Measurements from ENCODE around the gene RTEL1. TPM values are rescaled to one million over a fixed set of nuclear protein-coding genes. Genes with fewer than 3 reads are reported as not detected.
"Not testable (repeated sequence)": the region's sequence is repeated elsewhere in the genome, so short reads cannot be mapped to it uniquely, and the experiment has no call there.

The RTEL1 gene
- 10 to 100 TPM; 17.6 to 23.8 (median 19.1) TPM for polyA plus RNA-seq (ENCODE audit: insufficient read length in 3 of 3)
- long read RNA-seq, donor 1, full-length matches to known transcripts = 1 of 1 reads
- long read RNA-seq, donor 1, partial matches to known transcripts = 0 of 1 reads
- long read RNA-seq, donor 1, other reads (novel, unspliced or antisense) = 0 of 1 reads
- long read RNA-seq, donor 2 = 0 reads
- long read RNA-seq, donor 3 = 0 reads
- long read RNA-seq, donor 4, partial matches to known transcripts = 0 of 1 reads
- long read RNA-seq, donor 4, other reads (novel, unspliced or antisense) = 0 of 1 reads
- long read RNA-seq, donor 5 = 0 reads
- long read RNA-seq, donor 6 = 0 reads
- long read RNA-seq, donor 7 = 0 reads
- long read RNA-seq, donor 8, partial matches to known transcripts = 0 of 1 reads
- long read RNA-seq, donor 8, other reads (novel, unspliced or antisense) = 0 of 1 reads
- long read RNA-seq, donor 9 = 0 reads
- long read RNA-seq, donor 10 = 0 reads
- long read RNA-seq, donor 11 = 0 reads
- long read RNA-seq, donor 12 = 0 reads
- long read RNA-seq, donor 13, partial matches to known transcripts = 0 of 1 reads
- long read RNA-seq, donor 13, other reads (novel, unspliced or antisense) = 0 of 1 reads
- long read RNA-seq, donor 14 = 0 reads
- long read RNA-seq, donor 15 = 0 reads
- long read RNA-seq, donor 16 = 0 reads

DNA sequence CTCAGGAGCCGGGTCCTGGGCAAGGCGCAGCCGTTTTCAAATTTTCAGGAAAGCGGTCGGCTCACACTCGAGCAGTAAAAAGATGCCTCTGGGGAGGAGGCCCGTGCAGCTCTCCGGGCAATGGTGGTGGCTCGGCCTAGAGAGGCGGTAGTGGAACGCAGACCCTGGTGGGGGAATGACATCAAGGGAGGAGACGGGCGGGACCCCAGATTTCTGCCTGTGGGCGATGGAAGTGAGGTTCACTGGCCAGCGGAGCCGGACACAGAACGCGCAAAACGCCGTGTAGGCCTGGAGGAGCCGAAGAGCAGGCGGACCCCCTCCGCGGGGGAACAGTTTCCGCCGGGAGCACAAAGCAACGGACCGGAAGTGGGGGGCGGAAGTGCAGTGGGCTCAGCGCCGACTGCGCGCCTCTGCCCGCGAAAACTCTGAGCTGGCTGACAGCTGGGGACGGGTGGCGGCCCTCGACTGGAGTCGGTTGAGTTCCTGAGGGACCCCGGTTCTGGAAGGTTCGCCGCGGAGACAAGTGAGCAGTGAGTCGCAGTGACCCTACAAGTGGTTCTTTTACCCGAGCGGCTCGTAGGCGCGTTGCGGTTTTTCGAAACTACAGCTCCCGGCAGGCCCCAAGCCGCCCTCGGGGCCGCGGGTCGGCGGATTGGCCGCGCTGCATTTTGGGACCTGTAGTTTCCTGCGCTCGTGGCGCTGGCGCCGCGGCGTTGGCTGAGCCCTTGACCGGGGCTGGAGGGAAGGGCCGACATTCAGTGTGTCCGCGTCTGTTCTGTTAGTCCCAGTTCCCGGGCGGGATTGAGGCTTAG lies at the start of gene RTEL1:
Gene RTEL1 (plus strand): TSS at position 376 of the 812 bp plus-strand sequence. CDS start 1,091 bp downstream, outside the sequence.
- DNase-seq = peak; percentile 92

DNA sequence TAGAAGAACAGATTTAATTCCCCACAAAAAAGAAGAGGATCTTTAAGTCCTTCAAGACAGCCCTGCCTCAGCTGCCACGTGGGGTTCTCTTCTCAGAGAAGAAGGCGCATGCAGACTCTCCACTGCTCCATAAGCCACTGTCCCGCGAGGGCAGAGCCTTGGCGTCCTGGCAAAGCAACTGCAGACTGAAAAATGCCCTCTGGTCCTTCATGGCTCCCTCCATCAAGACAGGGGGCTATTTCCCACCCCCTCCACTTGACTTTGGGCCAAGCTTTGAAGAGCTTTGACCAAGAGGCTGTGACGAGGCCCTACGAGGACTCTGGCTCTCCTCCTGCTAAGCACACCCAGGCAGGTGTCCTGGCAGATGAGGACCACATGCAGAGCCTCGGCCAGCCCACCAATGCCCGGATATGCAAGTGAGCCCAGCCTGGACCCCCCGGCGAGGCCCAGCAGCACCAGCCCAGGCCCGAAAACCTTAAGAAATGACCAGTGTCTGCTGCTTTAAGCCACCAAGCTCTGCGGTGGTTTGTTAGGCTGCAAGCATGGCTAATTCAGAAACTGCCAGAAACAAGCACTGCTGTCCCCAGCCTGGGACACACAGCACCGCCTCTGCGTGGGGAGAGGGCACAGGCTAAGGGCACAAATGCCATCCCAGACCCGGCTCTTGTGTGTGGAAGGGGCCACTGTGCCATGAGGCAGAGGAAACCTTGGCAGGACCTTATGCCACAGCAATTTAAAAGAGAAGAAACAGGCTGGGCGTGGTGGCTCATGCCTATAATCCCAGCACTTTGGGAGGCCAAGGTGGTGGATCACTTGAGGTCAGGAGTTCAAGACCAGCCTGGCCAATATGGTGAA lies 47.3 kb upstream of the RTEL1 start:
- no peak for DNase-seq

GRCh38 chr20:63611646-63612045 lies 46.5 kb upstream of the RTEL1 start:
- DNase-seq = no peak

DNA sequence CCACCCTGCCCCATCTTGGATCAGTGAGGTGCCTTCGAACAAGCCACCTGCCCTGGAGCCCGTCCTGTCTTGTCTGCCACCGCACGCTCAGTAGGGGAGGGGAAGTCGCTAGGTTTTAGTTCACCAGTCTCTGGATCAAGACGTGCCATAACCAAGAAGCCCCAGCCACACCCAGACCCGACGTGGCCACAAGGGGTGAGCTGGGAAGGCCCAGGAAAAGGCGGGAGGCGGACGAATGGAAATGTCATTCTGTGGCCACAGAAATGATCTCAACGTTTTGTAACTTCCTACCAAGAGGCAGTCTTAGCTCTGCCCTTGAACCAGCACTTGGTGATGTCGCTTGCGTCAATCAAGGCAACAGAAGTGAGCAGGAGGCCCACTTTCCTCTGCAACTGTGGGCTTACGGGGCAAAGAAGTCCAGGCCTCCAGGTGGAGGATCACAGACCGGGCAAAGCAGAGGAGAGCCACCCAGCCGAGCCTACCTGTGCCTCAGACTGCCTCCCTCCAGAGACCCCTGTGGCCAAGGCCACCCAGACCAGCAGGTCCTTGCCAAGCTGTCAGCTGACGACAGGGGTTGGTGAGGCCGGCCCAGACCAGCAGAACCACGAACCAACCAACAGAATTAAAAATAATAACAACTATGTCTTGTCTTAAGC lies 45.7 kb upstream of the RTEL1 start:
- no peak for DNase-seq

GRCh38 chr20:63613863-63614594 lies 44.1 kb upstream of the RTEL1 start:
- not testable (repeated sequence) for DNase-seq

DNA sequence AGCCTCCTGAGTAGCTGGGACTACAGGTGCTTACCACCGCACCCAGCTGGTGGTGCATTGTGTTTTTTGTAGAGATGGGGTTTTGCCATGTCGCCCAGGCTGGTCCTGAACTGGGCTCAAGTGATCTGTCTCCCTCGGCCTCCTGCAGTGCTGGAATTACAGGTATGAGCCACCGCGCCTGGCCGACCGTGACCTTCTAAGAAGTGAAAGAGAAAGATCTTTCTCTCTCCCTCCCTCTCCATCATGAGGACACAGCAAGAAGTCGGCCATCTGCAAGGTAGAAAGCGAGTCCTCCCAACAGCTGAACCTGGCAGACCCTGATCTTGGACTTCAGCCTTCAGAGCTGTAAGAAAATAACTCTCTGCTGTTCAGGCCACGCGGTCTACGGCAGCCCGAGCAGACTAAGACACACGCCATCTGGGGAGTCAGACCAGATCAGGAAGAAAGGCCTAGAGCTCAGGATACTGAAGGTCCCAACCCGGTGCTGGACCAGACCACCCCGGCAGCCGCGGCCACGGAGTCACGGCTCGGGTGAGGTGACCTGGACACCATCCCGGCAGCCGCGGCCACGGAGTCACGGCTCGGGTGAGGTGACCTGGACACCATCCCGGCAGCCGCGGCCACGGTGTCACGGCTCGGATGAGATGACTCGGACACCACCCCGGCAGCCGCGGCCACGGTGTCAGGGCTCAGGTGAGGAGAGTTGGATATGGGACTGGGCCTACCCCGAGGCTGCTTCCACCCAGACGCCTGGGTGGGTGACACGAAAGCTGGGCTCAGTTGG lies 40.8 kb upstream of the RTEL1 start:
- DNase-seq = no peak

- no peak for DNase-seq
Measured at GRCh38 chr20:63617876-63618265, 40.2 kb upstream of the RTEL1 start.

DNA sequence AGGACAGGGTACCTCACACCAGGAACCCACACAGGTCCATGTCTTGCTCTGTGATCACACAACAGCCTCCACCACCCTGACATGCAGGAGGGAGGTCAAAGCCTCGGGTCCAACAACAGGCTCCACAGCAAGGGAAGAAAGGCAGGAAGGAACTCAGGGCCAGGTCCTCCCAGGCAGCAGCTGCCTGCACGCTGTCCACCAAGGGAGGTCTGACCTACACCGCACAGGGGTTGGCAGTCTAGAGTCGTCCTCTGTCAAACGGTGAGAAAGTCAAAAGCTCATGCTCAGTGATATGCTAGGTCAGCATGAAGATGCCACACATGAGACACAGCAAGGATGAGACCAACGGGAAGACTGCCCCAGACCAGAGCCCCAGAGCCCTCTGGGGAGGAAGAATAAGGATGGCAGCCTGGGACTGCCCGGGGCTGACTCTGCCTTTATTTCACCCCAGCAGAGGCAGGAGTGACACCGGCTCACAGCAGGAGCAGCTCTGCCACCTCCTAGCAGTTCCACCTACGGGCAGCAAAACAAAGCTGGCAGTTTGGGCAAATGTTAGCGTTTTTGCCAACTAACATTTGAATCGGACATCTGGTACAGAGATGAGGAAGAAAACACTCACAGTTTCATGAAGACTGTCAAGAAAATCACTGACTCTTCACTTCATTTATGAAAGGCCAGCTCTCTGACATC lies 39.7 kb upstream of the RTEL1 start:
- no peak for DNase-seq

- DNase-seq = no peak
Measured at GRCh38 chr20:63619086-63619485, 39.0 kb upstream of the RTEL1 start.

DNA sequence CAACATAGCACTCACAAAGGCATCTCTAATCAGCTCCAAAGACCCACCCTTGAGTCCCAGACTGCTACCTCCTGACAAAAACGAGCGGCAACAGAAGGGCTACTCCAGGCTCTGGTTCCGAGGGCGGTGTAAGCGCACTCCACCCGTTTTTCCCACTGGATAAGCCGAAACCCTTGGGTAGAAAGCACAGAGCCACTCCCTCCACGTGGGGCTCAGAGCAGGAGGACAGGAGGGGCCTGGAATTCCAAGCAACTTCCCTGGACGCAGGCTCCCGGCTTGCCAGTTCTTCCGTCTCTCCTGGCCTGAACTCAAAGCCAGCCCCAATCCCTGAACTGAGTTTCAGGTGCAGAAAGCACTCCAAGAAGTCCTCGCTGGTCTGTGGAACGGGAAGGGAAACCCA lies 38.6 kb upstream of the RTEL1 start:
- DNase-seq = no peak

- DNase-seq = no peak
Measured at GRCh38 chr20:63620991-63621390, 37.1 kb upstream of the RTEL1 start.

- no peak for DNase-seq
Measured at GRCh38 chr20:63622096-63622495, 36.0 kb upstream of the RTEL1 start.

- DNase-seq = no peak
Measured at GRCh38 chr20:63622732-63623131, 35.4 kb upstream of the RTEL1 start.

DNA sequence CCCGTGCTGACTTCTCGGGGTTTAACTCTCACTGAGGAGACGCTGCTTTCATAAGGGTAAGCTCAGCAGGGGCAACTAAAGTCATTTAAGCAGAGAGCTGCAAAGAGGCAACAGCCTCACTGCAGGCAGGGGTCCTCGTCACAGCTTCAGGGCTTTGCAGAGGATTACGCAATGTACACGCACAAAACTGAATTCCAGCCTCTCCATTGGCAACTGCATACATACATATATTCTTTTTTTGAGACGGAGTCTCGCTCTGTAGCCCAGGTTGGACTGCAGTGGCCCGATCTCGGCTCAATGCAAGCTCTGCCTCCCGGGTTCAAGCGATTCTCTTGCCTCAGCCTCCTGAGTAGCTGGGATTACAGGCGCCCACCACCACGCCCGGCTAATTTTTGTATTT lies 33.6 kb upstream of the RTEL1 start:
- DNase-seq = no peak

DNA sequence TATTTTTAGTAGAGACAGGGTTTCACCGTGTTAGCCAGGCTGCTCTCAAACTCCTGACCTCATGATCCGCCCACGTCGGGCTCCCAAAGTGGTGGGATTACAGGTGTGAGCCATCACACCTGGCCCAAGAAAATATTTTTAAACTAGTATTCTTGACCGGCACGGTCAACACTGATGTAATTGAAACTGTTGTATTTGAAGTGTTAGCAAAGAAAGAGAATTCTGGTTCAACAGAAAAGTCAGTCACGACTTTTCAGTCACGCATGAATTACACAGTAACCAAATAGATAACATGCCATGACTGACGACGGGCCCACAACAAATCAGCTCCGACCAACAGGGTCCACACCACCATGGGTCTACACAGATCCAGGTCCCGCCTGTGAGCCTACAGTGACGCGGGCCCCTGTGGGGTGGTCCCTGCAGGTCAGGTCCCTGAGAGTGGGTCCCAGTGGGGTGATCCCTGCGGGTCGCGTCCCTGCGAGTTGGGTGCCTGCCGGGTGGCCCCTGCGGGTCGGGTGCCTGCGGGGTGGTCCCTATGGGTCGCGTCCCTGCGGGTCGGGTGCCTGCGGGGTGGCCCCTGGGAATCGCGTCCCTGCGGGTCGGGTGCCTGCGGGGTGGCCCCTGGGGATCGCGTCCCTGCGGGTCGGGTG lies 32.2 kb upstream of the RTEL1 start:
- DNase-seq = peak; percentile 27

GRCh38 chr20:63626424-63627128 lies 31.5 kb upstream of the RTEL1 start, which contains the start of gene GMEB2:
TSS of gene GMEB2 (minus strand) at chr20:63627101. CDS start at chr20:63619397, 7,704 bp downstream.
- DNase-seq = peak; percentile 69

DNA sequence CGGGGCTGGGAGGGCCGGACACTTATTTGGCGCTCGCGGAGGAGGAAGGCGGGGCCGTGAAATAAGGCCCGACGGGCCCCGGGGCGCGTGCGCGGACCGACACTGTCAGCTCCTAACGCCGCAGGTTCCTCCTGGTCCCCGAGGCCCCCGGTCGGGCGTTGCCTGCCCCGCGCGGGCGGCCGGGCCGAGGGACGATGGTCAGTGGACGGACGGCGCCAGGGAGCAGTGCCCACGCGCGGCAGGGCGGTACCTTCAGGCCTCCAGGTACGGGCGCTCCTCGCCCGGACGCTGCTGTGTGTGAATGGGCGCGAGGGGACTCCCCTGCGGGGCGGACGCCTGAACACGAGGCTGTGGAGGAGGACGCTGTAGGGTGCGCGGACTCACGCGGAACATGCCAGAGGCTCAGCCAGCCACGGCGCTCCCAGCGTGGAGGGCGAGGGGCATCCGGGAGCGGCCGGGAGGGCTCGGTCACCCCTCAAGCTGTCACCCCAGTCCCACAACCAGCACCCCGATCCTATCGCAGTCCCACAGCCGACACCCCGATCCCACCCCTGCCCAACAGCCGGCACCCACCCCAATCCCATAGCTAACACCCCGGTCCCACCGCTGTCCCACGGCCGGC lies 30.9 kb upstream of the RTEL1 start:
- DNase-seq = peak; percentile 94
